NCI-H2171 (cell line): ENCODE measurements around the gene RAD23A.
A peak's percentile ranks its signal among the peaks of the same experiment; 100 is the strongest.

Source experiments
- DNase-seq: peaks from one replicate; lab custom pipeline; 2025; lab: John Stamatoyannopoulos, UW

RAD23A gene

DNA sequence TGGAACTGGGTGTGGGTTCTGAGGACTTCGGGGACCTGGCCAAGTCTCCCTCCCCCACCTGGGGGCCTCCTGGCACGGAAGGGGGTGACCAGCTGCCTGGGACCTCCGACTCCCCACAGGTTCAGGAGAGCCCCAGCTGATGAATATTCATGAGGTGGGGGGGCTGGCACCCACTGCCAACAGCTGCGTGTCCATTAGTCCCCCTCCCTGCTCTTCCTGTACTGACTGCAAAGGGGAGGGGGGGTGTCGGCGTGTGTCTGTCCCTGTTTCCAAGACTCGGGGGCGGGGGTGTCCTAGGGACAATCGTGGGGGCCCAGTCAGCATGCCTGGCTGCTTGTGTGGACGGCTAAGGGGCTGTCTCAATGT, 39.0 kb downstream of the RAD23A start:
- DNase-seq: peak; percentile 26

DNA sequence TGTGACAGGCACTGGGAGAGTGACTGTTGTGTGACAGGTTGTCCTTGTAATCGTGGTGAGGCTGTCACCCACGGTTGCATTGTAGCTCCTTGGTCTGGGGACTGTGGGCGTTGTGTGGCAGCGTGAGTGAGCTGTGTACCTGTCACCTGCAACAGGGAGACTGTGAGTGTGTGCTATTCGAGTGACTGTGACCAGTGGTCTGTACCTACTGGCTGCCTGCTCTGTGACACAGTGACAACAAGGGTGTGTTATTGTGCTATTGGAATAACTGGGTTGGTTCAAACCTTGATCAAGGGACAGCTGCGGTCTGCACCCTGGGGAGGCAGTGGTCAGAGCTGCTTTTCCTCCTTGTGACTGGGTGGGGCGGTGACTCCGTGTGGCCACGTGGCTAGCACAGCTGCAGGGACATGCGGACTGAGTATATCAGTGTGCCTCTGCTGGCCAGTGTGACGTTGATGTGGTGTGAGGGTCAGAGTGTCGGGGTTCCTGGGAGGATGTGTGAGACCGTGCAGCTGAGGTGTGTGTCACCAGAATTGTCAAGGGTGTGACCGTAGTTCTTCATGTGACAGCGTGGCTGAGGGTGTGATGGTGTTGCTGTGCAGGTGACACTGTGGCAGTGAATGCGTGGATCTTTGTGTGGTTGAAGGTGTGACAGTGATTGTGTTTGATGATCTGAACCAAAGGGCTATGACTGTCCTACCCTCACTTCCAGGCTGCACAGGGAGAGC, 39.6 kb downstream of the RAD23A start:
- DNase-seq: no peak

DNA sequence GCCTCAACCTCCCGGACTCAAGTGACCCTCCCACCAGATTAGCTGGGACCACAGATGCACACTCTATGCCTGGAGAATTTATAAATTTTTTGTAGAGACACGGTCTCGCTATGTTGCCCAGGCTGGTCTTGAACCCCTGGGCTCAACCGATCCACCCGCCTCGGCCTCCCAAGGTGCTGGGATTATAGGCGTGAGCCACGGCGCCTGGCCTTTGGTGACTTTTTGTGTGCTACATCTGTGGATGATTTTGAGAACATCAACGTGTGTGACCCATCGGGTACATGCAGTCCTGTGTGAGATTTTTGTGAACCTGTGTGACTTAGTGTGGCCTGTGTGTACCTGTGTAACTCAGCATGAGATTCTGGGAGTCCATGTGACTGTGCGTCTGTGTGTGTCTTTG, 41.1 kb downstream of the RAD23A start:
- DNase-seq: no peak

DNA sequence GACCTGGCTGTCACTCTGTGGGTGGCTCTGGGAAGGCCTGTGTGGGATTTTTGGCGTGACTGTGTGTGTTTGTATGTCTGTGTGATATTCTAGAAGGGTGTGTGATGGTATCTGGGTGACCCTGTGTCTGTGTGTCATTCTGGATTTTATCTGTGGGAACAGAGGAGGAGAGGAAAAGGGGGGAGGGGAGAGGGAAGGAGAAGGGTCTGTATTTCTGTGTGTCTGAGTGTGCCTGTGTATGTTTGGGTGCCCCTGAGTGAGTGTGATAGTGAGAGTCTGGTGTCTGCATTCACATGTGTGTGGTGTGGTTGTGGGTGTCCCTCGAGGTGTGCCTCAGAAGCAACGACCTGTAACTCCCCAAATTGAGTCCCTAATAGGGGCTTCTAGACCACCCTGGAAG, 41.5 kb downstream of the RAD23A start:
- no peak for DNase-seq

DNA sequence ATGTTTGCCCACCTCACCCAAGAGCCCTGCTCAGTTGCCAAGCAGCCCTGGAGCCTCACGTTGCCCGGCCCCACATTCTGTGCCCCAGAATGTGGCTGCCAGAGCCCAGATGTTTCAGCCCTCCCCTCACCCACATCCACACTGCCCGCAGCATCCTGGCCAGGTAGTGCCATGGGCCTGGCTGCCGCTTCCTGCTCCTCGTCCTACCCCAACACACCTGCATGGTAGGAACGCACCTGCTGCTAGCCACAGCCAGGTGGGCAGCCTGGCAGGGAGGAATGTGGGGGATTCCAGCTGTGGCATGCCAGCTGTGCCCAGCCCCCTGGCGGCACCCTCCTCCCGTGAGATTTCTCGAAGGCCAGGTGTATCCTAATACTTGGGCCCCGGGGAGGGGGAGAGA, 42.1 kb downstream of the RAD23A start:
- no peak for DNase-seq

DNA sequence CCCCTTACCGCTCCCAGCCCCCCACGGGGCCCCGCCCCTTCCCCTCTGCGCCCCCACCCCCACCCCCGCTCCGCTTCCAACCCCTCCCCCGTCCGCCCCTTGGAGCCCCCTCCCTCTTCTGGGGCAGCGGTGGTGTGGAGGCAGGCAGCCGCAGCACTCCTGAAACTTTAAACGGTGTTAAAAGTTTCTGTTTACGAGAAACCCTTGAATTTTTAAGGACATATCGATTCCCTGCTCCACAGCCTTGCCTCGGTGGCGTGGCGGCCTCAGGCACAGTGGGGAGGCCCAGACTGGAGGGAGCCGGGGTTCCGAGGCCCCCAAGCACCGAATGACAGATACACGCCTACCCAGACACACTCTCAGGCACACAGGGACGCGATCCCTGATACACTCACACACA, 44.8 kb downstream of the RAD23A start:
- no peak for DNase-seq

DNA sequence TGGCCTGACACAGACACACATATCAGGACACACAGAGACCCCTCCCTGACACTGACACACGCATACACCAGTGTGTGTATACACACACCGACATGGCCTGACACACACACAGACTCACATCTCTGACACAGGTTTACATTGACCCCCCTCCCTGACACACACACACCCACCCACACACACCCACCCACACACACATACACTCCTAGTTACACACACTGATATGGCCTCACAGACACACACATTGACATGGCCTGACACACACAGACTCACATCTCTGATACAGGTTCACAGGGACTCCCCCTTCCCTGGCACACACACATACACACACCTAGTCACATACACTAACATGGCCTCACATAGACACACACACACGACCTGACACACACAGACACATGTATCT, 45.2 kb downstream of the RAD23A start:
- no peak for DNase-seq

DNA sequence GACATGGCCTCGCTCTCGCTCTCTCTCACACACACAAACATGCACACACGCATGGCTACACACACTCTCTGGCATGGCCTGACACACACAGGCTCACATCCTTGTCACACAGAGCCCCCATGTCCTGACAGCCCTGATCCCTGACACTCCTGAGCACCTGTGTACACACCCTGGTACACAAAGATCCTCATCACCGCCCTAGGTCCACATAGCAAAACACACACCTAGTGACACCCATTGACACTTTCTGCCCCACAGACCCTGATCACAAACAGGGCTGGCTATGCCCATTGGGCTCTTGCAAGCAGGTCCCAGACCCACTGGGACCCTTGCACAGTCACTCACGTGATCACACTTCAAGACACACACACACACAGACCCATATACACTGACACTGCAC, 45.6 kb downstream of the RAD23A start:
- no peak for DNase-seq

DNA sequence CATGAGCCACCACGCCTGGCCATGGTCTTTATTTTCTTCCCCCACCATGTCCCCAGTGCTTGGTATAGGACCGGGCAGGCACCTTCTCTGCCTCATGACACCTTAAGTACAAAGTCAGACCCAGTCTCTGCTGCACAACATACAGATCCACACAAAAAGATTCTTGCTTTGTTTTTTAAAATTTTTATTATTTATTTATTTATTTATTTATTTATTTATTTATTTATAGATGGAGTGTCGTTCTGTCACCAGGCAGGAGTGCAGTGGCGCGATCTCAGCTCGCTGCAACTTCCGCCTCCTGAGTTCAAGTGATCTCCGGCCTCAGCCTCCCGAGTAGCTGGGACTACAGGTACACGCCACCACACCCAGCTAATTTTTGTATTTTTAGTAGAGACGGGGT, 47.1 kb downstream of the RAD23A start:
- no peak for DNase-seq

DNA sequence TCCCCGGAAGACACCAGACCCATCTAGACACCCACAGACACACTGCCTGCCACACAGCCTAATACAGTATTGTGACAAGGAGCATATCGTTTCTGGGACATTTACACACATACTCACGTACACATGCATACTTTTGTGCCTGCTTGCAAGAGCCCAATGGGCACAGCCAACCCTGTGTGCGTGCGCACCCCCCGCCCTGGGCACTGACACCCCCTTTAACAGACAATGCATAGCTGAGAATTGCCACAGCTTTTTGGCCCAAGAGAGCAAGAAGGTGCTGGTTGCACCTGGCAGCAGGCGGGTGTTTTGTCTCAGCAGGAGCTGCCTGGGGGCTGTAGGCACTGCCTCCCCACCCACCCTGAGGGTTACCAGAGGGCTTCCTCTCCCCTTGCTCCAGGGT, 47.9 kb downstream of the RAD23A start:
- no peak for DNase-seq

DNA sequence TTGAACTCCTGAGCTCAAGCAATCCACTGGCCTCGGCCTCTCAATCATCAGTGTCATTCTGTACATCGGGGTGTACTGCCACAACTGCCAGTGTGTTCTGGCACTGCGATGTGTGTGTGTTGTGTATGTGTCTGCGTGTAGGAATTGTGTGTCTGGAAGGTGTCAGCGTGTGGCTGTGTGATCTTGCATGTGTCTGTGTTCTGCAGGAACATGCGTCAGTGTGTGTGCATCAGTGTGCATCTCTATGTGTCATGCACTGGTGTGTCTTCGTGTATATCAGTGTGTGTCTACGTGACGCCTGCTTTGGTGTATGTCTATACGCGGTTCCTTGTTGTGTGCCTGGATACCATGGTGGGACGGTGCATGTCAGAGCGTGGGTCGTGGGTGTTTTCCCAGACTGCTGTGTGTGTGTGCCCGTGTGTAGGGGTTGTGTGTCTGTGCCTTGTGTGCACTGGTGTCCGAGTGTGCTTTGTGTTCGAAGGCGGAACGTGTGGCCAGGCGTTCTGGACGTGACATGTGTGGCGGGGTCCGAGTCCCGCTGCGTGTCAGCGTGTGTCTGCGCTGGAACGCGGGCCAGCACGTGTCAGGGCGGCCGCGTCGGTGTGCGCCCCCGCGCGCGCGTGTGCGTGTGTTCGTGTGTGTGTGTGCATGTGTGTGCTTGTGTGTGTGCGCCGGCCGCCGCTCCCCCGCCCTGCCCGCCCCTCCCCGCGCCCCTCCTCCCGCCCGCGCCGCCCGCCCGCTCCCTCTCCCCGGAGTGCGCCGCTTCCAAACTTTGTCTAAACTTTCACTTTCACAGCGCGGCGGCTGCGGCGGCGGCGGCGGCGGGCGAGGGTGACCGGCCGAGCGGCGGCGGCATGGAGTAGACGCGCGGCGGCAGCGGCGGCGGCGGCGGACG, 49.3 kb downstream of the RAD23A start, which contains the start of gene NFIX:
TSS of gene NFIX (plus strand) at position 775 of the 895 bp plus-strand sequence. CDS start 363 bp downstream, outside the sequence.
- DNase-seq: peak; percentile 39

DNA sequence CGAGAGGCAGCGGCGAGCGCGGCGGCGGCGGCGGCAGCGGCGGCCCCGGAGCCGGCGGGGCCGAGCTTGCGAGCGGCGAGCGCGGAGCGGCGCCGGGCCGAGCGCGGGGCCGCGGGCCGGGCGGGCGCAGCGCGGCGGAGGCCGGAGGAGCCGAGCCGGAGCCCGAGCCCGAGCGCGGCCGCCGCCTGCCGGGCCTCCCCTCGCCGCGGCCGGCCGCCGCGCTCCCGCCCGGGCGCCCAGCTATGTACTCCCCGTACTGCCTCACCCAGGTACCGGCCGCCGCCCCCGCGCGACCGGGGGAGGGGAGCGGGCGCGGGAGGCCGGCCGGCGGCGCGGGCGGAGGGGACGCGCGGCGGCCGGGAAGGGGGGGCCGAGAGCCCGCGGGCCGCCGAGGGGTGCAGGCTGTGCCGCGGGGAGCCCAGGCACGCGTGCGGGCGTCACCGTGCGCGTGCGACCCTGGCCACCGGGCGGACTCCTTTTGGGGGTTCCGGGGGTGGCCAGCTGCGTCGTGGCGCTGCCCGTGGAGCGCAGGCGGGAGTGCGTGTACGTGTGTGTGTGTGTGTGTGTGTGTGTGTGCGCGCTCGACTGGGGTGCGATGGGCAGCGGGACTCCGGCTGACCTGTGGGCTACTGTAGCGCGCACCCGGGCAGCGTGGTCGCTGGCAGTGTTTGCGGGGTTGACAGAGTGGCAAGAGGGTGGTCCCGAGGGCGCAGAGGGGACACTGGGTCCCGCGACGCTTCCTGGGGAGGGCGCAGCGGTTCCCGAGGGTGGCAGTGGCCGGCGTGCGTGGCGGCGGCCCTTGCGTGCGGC, 50.1 kb downstream of the RAD23A start:
- no peak for DNase-seq

DNA sequence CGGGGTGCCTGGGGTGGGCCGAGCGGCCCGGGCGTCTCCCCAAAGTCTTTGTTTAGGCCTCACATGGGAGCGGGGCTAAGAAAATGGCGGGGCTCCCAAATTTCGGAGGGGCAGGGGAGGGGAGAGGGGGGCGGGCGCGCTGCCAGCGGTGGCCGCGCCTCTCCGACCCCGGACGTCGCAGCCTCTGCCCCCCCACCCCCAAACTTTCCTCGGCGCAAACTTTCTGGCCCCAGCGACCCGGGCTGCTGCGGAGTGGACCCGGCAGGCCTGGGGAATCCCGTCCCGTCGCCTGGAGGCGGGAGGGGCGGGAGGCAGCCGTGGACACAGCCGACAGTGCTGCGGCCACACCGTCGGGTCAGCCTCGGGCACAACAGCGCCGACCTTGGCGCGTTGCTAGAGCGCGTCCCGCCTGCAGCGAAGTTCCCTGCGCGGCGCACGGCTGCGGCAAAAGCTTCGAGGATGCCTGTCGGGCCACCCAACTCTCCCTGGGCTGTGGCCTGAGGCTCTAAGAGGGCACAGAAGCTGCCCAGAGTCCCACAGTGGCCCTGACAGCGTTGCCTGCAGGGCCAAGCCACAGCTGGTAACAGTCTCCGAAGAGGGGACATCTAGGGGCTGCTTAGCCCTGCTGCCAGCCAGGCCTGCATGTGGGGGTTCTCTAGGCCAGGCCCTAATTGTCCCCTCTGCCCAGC, 50.9 kb downstream of the RAD23A start:
- DNase-seq: no peak

DNA sequence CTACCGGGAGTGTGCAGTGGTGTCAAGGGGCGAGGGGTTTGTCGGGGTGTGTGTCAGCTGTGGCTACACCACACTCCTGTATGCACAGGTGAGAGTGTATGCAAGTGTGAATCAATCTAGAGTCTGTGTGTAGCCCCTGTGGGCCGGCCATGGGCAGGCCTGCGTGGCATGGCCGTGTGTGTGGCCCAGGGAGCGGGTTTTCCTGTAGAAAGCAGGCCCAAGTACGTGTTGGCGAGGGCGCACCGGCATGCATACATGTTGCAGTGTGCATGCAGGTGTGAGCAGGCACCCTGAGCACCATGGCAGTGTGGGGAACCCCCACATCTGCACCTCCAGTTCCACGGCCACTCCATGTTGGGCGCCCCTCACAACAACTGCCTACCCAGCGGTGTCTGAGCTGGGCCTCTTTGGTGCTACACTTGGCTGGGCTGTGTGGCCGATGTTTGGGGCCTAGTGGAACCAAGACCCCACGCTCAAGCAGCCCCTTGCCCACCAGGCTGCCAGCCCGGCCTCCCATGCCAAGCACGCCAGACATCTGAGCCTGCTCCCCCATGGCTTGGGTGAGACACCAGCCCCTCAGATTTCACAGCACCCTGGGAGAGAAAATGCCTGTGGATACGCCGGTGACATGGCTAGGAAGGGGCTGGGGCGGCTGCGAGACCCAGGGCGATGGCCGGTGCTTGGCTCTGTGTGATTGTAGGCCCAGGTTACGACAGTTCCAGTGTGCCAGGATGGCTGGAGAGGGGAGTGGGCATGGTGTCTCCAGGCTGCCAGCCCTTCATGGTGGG, 51.7 kb downstream of the RAD23A start:
- DNase-seq: no peak

DNA sequence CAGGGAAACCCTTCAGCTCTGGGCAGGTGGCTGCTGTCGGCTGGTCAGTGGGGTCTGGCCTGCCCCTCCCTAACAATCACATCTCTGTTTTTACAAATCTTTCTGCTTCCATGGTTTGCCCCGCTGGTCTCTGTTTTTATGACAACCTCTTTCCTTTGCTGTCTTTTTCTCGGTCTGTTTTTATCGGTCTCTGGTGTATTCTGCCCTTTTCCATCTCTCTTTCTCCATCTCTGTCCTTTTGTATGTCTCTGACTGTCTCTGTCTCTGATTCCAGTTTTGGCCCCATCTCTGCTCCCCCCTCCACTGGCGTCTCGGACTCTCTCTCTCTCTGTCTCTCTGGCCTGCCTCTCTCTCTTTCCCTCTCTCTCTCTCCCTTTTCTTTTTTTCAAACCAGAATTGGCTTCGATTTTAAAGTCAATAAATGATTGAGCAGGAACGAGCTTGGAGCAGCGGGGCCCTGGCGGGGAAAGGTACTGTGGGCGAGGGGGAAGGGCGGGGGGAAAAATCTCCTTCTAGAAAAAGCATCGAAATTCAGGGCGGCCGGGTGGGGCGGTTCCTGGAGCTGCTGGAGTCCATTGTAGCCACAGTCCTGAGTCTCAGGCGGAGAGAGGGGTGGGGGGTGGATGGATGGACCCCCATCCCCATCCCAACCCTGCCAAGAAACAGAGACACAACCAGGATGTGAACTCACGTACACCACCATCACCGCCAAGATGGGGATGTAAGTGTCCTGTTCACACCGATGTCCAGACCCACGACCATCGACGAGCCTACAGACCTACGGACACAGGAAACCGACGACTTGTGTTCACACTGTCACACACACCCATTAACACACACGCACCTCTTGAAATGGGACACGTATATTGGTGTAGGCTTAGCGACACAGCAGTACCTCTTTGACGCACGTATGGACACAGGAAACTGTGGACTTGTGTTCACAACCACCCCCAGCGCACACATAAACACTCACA, 52.6 kb downstream of the RAD23A start:
- no peak for DNase-seq

DNA sequence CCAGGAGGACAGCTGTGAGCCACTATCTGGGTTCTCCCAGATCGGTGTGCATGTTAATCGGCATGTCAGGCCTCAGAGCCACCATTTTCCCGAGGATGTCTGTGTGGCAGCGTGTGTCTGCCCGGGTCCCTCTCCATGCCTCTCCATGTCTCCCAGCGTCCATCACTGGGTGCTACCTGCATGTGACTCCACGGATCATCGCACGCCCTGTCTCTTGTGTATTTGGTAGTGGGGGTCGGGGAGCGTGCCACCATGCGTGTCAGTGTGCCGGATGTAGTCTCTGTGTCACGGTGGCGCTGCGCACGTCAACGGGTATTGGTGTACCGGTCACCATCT, 55.5 kb downstream of the RAD23A start:
- no peak for DNase-seq

DNA sequence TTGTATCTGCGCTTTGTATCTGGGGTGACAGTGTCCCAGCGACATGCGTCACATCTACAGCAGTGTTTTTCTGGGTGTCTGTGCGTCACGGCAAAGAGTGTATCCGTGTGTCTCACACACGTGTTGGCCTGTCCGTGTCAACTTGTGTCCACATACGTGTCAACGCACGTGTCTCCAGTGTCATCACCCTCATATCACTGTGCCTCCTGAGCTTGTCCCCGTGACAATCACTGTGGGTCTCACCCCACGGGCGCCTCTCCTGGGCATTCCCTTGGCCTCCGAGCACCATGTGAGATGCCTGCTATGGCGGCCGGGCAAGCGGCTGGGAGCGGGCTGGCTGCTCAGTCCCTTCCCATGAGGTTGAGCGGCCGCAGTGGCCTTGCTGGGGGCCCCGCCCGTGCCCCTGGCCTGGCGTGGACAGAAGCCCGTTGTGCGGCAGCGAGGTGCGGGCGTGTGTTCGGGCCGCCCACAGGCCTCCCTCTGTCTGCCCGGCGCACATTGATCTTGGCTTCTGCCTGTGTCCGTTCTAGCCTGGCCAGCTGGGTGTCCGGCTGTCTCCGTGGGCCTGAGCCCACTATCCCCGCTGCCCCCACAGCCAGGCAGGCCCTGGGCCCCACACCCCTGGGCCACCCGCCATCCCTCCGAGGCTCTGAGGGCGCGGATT, 56.0 kb downstream of the RAD23A start:
- DNase-seq: no peak

DNA sequence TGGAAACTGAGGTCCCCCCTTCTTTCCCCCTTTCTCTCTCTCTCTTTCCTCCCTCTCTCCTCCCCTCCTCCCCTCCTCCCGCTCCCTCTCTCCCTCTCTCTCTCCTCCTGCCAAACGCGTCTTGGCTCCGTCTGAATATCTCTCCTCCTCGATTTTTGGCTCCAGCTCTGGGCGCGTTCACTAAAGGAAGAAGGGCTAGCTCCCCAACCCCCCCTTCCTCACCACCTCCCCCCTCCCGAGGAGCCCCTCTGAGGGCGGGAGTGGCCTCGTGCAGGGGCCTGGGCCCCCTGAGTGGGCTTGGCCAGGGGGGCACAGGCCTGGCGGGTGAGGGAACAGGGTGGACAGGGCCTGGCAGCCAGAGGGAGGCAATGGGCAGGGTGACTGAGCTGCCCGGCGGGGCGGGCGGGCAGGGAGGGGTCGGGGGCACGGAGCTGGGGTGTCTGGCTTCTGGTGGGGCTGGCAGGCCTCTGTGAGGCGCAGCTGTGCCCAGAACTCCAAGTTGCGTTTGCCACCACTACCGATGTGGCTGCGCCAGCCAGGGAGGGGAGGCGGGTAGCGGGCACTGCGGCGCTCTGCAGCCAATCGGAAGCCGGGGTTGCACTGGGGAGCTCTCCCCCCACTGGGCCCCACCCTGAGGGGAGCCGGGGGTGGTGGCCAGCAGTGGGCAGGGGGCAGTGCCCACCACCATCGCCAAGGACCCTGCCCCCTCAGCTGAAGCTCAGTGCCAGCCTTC, 56.7 kb downstream of the RAD23A start:
- no peak for DNase-seq

DNA sequence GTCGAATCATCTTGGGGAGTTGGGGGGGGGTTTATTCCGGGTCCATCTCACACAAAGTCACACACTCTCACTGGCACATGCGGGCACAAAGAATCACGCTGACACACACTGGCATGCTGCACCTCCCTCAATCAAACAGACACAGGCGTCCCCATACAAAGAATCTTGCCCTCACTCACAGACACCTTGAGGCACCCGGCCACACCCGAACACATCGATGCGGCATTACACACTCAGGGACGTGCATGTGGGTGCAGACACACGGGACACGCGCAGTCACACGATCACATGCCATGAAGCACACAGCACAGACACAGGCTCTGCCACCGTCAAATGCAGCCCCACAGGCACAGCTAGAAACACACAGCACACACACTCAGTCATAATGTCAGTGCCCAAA, 57.4 kb downstream of the RAD23A start:
- DNase-seq: no peak
